ENCODE data around the gene JUN.

JUN gene

DNA sequence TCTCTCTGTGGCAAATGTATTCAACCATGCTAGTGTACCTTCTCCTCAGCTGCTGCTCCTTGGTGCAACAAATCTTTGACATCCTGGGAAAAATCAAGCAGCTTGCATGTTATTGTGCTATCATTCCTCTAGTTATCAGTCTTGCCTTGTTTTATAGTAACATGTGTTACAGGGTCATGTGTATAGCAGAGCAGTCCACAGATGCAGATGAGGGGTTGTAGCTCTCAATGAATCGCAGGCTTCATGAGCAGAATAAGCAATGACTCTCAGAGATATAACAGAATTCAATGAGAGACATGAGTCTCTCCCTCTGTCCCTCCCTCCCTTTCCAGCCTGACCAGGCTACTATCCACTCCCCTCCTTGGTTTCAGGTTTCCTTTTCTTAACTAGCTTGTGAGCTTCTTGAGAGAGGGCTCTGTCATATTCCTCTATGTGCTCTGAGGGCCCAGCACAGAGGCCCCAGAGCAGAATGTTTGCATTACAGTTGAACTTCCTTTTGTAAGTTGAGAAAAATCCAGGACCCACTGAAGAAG is 15.1 kb upstream of the JUN start:
- no peak for TF ChIP-seq ZNF366 (tag by site-specific recombination; conservative IDR thresholded peaks at IDR 0.05)
- TF ChIP-seq ZNF174 (tag by site-specific recombination; IDR thresholded peaks at IDR 0.05) = no peak
- TF ChIP-seq, protein P1, sequence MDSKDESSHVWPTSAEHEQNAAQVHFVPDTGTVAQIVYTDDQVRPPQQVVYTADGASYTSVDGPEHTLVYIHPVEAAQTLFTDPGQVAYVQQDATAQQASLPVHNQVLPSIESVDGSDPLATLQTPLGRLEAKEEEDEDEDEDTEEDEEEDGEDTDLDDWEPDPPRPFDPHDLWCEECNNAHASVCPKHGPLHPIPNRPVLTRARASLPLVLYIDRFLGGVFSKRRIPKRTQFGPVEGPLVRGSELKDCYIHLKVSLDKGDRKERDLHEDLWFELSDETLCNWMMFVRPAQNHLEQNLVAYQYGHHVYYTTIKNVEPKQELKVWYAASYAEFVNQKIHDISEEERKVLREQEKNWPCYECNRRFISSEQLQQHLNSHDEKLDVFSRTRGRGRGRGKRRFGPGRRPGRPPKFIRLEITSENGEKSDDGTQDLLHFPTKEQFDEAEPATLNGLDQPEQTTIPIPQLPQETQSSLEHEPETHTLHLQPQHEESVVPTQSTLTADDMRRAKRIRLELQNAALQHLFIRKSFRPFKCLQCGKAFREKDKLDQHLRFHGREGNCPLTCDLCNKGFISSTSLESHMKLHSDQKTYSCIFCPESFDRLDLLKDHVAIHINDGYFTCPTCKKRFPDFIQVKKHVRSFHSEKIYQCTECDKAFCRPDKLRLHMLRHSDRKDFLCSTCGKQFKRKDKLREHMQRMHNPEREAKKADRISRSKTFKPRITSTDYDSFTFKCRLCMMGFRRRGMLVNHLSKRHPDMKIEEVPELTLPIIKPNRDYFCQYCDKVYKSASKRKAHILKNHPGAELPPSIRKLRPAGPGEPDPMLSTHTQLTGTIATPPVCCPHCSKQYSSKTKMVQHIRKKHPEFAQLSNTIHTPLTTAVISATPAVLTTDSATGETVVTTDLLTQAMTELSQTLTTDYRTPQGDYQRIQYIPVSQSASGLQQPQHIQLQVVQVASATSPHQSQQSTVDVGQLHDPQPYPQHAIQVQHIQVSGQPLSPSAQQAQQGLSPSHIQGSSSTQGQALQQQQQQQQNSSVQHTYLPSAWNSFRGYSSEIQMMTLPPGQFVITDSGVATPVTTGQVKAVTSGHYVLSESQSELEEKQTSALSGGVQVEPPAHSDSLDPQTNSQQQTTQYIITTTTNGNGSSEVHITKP (tag by site-specific recombination; IDR thresholded peaks at IDR 0.05) = no peak
- TF ChIP-seq, protein P2, sequence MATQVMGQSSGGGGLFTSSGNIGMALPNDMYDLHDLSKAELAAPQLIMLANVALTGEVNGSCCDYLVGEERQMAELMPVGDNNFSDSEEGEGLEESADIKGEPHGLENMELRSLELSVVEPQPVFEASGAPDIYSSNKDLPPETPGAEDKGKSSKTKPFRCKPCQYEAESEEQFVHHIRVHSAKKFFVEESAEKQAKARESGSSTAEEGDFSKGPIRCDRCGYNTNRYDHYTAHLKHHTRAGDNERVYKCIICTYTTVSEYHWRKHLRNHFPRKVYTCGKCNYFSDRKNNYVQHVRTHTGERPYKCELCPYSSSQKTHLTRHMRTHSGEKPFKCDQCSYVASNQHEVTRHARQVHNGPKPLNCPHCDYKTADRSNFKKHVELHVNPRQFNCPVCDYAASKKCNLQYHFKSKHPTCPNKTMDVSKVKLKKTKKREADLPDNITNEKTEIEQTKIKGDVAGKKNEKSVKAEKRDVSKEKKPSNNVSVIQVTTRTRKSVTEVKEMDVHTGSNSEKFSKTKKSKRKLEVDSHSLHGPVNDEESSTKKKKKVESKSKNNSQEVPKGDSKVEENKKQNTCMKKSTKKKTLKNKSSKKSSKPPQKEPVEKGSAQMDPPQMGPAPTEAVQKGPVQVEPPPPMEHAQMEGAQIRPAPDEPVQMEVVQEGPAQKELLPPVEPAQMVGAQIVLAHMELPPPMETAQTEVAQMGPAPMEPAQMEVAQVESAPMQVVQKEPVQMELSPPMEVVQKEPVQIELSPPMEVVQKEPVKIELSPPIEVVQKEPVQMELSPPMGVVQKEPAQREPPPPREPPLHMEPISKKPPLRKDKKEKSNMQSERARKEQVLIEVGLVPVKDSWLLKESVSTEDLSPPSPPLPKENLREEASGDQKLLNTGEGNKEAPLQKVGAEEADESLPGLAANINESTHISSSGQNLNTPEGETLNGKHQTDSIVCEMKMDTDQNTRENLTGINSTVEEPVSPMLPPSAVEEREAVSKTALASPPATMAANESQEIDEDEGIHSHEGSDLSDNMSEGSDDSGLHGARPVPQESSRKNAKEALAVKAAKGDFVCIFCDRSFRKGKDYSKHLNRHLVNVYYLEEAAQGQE (tag by site-specific recombination; IDR thresholded peaks at IDR 0.05) = no peak
- no peak for TF ChIP-seq ZNF354C (tag by site-specific recombination; IDR thresholded peaks at IDR 0.05; ENCODE audit: borderline replicate concordance, low read depth)
- no peak for TF ChIP-seq MYNN (tag by site-specific recombination; IDR thresholded peaks at IDR 0.05; ENCODE audit: borderline replicate concordance)
- H3K9me3 ChIP-seq (ENCODE audit: control insufficient read depth, insufficient read depth, low read depth, low read length) = no peaks in the 10 kb centered on the region
- ChIA-PET POLR2A (interaction anchor here (0.8 kb wide), 1 partner anchor 15 kb away, joined by 6 read pairs; the partner anchor contains the start of gene JUN), CTCF (interaction anchor here (0.7 kb wide), 1 partner anchor 24 kb away, joined by 3 read pairs; no protein-coding TSS in a partner anchor)
- no peak overlapping the region for H3K27ac ChIP-seq (ENCODE audit: extremely low read depth, low read depth, low read length)
- H3K4me3 ChIP-seq (ENCODE audit: low read depth, low read length) = no peak overlapping the region
- no peaks in the 10 kb centered on the region for H3K36me3 ChIP-seq (ENCODE audit: control insufficient read depth in 2 of 2, insufficient read depth in 1 of 2, low read length in 2 of 2)
- H3K4me1 ChIP-seq (ENCODE audit: control insufficient read depth, insufficient read depth, low read length) = no peaks in the 10 kb centered on the region

DNA sequence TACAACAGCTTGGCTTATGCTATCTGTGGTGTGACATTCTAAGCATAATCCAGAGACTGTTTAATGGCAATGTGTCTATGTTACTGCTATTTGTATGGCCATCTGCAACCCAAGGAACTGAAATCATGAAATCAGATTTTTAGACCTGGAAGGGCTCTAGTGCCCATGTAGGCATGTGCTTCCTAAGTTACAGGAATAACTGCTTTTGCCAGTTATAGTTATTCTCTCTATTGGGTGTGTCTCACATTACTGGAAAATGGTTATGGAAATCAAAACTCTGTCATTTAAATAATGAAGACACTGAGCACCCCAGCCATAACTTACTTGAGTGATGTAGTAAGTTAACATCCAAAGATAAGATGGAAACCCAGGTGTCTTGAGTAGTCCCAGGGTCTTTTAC is 12.6 kb upstream of the JUN start:
- Histone ChIP-seq H3K4me3 (ENCODE audit: low read depth, low read length) (no peak overlapping the region), H3K9me3 (ENCODE audit: control insufficient read depth, insufficient read depth, low read depth, low read length) (no peaks in the 10 kb centered on the region), H3K4me1 (ENCODE audit: control insufficient read depth, insufficient read depth, low read length) (no peaks in the 10 kb centered on the region), H3K36me3 (ENCODE audit: control insufficient read depth in 2 of 2, insufficient read depth in 1 of 2, low read length in 2 of 2) (no peaks in the 10 kb centered on the region), H3K27ac (ENCODE audit: extremely low read depth, low read depth, low read length) (no peak overlapping the region)
- CTCF ChIA-PET = interaction anchor here (0.6 kb wide), 1 partner anchor 112 kb away, joined by 3 read pairs; no protein-coding TSS in a partner anchor
- POLR2A ChIA-PET = no interaction called here
- TF ChIP-seq, protein P3, sequence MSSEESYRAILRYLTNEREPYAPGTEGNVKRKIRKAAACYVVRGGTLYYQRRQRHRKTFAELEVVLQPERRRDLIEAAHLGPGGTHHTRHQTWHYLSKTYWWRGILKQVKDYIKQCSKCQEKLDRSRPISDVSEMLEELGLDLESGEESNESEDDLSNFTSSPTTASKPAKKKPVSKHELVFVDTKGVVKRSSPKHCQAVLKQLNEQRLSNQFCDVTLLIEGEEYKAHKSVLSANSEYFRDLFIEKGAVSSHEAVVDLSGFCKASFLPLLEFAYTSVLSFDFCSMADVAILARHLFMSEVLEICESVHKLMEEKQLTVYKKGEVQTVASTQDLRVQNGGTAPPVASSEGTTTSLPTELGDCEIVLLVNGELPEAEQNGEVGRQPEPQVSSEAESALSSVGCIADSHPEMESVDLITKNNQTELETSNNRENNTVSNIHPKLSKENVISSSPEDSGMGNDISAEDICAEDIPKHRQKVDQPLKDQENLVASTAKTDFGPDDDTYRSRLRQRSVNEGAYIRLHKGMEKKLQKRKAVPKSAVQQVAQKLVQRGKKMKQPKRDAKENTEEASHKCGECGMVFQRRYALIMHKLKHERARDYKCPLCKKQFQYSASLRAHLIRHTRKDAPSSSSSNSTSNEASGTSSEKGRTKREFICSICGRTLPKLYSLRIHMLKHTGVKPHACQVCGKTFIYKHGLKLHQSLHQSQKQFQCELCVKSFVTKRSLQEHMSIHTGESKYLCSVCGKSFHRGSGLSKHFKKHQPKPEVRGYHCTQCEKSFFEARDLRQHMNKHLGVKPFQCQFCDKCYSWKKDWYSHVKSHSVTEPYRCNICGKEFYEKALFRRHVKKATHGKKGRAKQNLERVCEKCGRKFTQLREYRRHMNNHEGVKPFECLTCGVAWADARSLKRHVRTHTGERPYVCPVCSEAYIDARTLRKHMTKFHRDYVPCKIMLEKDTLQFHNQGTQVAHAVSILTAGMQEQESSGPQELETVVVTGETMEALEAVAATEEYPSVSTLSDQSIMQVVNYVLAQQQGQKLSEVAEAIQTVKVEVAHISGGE (tag by site-specific recombination; conservative IDR thresholded peaks at IDR 0.05; ENCODE audit: low read depth) = no peak
- TF ChIP-seq, protein P4, sequence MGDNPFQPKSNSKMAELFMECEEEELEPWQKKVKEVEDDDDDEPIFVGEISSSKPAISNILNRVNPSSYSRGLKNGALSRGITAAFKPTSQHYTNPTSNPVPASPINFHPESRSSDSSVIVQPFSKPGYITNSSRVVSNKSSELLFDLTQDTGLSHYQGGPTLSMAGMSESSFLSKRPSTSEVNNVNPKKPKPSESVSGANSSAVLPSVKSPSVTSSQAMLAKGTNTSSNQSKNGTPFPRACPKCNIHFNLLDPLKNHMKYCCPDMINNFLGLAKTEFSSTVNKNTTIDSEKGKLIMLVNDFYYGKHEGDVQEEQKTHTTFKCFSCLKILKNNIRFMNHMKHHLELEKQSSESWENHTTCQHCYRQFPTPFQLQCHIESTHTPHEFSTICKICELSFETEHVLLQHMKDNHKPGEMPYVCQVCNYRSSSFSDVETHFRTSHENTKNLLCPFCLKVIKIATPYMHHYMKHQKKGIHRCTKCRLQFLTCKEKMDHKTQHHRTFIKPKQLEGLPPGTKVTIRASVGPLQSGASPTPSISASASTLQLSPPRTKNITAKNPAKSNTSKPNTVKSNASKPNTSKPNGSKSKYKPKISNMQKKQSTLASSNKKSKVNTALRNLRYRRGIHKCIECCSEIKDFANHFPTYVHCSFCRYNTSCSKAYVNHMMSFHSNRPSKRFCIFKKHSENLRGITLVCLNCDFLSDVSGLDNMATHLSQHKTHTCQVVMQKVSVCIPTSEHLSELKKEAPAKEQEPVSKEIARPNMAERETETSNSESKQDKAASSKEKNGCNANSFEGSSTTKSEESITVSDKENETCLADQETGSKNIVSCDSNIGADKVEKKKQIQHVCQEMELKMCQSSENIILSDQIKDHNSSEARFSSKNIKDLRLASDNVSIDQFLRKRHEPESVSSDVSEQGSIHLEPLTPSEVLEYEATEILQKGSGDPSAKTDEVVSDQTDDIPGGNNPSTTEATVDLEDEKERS (tag by site-specific recombination; IDR thresholded peaks at IDR 0.05) = no peak
- TF ChIP-seq ZNF202 (tag by site-specific recombination; IDR thresholded peaks at IDR 0.05; ENCODE audit: borderline replicate concordance) = no peak
- no peak for TF ChIP-seq ZNF394 (tag by site-specific recombination; IDR thresholded peaks at IDR 0.05; ENCODE audit: borderline replicate concordance)
- TF ChIP-seq OSR2 (tag by site-specific recombination; IDR thresholded peaks at IDR 0.05) = no peak
- TF ChIP-seq ZNF629 (tag by site-specific recombination; IDR thresholded peaks at IDR 0.05) = no peak
- TF ChIP-seq ZNF501 (tag by site-specific recombination; IDR thresholded peaks at IDR 0.05) = no peak
- TF ChIP-seq EGR2 (tag by site-specific recombination; IDR thresholded peaks at IDR 0.05; ENCODE audit: low read depth) = no peak
- no peak for TF ChIP-seq ZNF155 (tag by site-specific recombination; IDR thresholded peaks at IDR 0.05)
- TF ChIP-seq ZNF664 (tag by site-specific recombination; IDR thresholded peaks at IDR 0.05) = no peak
- TF ChIP-seq ZSCAN16 (tag by site-specific recombination; IDR thresholded peaks at IDR 0.05) = no peak
- no peak for TF ChIP-seq YY2 (tag by site-specific recombination; IDR thresholded peaks at IDR 0.05)
